Esophagus squamous epithelium (tissue), 4 donors: ENCODE data around the gene ARMC8.

ENCODE experiments used
- POLR2A ChIP-seq, 4 donors: fragments of 450-650 bp; IDR thresholded peaks; one replicate each; pipeline ENCODE4 v1.6.1; 2017; ENCODE audit warnings: antibody characterized with exemption in 4 of 4, mild to moderate bottlenecking in 4 of 4, moderate library complexity in 3 of 4
- TF ChIP-seq, protein P1 (sequence below), 6 experiments: fragments of 450-650 bp in 4 of 6; fragments of 200-600 bp in 2 of 6; sonication (generic) in 2 of 6; IDR thresholded peaks; one replicate each; pipeline ENCODE4 v1.5.1; 2016 to 2019; ENCODE audit warnings: antibody characterized with exemption in 6 of 6, mild to moderate bottlenecking in 4 of 6, moderate library complexity in 4 of 6

DNA sequence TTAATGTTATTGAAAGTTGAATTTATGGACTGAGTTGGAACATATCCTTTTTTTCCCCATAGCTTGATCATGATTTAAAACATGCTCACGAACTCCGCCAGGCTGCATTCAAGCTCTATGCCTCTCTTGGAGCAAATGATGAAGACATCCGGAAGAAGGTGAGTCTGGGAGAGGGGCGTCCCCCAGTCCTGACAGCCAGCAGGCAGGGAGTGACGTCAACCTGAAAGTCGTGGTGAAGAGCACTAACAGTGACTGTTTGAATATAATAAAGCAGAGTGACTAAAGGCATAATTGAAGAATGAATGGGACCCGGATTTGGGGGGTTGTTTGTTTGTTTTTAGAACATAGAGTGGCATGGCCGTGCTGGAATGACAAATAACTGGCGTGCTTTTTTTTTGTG is 57.9 kb downstream of the ARMC8 start:
- TF ChIP-seq POLR2A (IDR thresholded peaks at IDR 0.05), result no peak
- TF ChIP-seq, protein P1, sequence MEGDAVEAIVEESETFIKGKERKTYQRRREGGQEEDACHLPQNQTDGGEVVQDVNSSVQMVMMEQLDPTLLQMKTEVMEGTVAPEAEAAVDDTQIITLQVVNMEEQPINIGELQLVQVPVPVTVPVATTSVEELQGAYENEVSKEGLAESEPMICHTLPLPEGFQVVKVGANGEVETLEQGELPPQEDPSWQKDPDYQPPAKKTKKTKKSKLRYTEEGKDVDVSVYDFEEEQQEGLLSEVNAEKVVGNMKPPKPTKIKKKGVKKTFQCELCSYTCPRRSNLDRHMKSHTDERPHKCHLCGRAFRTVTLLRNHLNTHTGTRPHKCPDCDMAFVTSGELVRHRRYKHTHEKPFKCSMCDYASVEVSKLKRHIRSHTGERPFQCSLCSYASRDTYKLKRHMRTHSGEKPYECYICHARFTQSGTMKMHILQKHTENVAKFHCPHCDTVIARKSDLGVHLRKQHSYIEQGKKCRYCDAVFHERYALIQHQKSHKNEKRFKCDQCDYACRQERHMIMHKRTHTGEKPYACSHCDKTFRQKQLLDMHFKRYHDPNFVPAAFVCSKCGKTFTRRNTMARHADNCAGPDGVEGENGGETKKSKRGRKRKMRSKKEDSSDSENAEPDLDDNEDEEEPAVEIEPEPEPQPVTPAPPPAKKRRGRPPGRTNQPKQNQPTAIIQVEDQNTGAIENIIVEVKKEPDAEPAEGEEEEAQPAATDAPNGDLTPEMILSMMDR (IDR thresholded peaks at IDR 0.05), result no peak
